D721Med (cell line): Measurements from ENCODE around the gene UBE2I.

Experiments
- DNase-seq: peaks from one replicate; pipeline ENCODE4 v3.0.0; 2011; ENCODE audit warnings: low spot score; ENCODE audit not compliant: insufficient read length
- FAIRE-seq: peaks from 2 replicates; lab custom pipeline; 2011; peaks lifted over from hg19 to GRCh38; lab: Jason Lieb, UNC
- TF ChIP-seq, protein P1 (sequence below): IDR thresholded peaks from 2 replicates; pipeline ENCODE4 v1.5.1; 2012; ENCODE audit warnings: mild to moderate bottlenecking, control low read depth; ENCODE audit not compliant: insufficient read depth; ENCODE audit errors: missing control alignments

The UBE2I gene

DNA sequence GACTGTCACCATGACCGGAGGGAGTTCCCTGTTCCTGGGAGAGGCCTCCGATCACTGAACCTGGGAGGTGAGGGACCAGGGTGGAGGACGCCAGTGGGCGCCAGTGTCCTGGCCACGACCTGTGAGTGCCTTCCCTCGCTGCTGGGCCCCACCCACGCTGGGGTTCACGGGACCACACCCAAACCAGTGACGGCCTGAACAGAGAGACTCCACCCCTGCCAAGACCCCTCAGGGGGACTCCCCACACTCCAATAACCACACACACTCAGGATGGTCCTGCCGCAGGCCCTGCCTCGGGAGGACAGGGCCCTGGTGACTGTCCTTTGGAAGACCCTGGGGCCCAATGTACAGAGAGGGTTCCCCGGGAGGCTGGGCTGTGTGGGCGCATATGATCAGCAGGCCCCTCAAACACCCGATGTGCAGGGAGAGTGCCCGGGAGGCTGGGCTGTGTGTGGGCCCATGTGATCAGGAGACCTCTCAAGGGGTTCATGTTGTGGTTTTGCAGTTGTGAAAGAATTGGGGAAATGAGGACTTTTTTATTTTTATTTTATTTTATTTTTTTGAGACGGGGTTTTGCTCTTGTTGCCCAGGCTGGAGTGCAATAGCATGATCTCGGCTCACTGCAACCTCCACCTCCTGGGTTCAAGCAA lies 27.0 kb upstream of the UBE2I start:
- DNase-seq (no peak), FAIRE-seq (no peak)
- TF ChIP-seq, protein P1, sequence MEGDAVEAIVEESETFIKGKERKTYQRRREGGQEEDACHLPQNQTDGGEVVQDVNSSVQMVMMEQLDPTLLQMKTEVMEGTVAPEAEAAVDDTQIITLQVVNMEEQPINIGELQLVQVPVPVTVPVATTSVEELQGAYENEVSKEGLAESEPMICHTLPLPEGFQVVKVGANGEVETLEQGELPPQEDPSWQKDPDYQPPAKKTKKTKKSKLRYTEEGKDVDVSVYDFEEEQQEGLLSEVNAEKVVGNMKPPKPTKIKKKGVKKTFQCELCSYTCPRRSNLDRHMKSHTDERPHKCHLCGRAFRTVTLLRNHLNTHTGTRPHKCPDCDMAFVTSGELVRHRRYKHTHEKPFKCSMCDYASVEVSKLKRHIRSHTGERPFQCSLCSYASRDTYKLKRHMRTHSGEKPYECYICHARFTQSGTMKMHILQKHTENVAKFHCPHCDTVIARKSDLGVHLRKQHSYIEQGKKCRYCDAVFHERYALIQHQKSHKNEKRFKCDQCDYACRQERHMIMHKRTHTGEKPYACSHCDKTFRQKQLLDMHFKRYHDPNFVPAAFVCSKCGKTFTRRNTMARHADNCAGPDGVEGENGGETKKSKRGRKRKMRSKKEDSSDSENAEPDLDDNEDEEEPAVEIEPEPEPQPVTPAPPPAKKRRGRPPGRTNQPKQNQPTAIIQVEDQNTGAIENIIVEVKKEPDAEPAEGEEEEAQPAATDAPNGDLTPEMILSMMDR: no peak

DNA sequence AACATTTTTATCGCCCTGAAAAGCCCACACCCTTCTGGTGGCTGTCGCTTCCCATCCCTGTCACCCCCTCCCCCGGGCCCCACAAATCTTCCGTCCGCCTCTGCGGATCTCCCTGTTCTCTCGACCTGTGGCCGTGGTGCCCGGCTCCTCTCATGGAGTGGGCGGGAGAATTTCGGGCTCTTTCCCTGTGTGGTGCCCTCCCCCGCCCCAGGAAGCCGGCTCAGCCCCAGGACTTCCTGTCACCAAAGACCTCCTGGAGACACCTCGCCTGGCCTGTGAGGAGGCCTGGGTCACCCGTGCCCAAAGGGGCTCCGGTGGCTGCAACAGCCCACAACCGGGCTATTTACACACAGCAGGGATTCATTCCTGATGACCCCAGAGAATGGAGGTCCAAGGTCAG lies 26.1 kb upstream of the UBE2I start:
- FAIRE-seq (no peak), DNase-seq (no peak)
- TF ChIP-seq, protein P1: no peak

DNA sequence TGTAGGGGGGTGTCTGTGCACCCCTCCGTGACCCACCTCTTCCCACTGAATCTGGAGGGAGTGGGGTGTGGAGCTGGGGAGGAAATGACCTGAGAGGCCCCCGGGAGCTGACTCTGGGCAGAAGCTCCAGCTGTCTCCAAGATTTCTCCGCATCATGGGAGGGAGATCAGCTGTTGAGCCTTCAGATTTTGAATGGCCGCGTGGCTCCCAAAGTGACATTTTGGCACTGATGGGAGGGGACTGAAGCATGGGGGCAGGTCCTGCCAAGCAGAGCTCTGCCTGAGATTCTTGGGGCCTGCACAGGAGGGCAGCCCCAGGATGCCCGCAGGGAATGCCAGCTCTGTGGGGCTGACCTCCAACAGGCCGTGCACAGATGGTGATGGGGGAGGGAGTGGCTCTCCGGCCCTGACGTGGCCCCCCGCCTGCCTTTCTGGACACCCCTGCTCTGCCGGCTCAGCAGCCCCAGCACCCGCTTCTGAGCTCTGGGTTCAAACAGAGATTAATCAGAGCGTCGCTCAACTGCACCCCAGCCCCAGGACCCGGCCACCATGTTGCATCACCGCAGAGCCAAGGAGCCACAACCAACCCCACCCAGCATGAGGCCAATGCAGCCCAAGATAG lies 25.3 kb upstream of the UBE2I start:
- TF ChIP-seq, protein P1: no peak
- FAIRE-seq: no peak
- DNase-seq: no peak

DNA sequence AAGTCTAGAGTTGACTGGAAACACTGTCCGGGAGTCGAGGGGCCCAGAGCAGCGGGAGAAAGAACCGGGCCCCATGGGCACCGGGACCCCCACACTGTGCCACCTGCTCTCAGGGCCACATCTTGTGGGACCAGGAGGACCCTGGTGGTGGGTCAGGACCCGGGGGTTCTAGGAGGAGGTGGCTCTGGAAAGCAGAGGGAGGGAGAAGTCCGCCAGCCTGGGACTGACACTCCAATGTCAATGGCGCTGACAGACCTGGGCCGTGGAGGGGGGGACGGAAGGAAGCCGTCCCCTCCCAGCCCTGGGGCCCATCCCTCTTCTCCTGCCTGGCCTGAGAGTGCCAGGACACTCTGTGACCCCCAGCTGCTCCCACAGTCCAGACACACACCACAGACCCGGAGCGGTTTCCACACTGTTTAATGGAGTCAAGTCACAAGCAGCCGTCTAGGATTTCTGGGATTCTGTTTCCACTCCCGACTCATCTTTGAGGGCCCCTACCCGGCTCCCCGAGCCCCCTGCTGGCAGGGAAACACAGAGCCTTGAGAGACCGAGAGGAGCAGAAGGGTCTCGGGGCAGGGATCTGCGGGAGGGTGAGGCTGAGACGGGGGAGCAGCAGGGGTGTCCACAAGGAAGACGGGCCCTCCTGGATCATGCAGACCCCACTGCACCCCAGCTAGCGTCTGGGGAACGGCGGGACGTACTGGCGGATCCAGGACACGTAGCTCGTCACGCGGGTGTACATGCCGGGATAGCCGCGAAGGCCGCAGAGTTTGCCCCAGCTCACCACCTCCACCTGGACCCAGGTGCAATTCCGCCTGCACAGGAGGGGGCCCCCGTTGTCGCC lies 23.5 kb upstream of the UBE2I start:
- DNase-seq (no peak), FAIRE-seq (no peak)
- TF ChIP-seq, protein P1: no peak

DNA sequence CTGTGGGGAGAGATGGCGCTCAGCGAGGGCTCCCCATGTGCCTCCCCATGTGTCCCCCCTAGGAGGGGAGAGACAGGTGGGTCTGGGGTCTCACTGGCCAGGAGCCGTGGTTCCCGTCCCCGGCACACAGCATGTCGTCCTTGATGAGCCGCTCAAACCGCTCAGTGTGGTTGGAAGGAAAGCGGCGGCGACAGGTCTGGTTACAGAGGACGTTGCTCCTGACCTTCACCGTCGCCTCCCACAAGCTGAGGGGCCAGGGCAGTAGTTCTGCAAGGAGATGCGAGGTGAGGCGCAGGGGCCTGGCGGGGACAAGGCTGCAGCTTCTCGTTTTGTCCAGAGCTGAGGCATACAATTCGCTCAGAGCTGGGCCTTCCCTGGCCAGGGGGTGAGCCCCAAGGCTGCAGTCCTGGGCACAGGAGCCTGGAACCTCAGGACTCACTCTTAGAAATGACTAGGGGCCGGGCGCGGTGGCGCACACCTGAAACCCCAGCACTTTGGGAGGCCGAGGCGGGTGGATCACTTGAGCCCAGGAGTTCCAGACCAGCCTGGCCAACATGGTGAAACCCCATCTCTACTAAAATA lies 22.8 kb upstream of the UBE2I start:
- TF ChIP-seq, protein P1: no peak
- FAIRE-seq (no peak), DNase-seq (no peak)

DNA sequence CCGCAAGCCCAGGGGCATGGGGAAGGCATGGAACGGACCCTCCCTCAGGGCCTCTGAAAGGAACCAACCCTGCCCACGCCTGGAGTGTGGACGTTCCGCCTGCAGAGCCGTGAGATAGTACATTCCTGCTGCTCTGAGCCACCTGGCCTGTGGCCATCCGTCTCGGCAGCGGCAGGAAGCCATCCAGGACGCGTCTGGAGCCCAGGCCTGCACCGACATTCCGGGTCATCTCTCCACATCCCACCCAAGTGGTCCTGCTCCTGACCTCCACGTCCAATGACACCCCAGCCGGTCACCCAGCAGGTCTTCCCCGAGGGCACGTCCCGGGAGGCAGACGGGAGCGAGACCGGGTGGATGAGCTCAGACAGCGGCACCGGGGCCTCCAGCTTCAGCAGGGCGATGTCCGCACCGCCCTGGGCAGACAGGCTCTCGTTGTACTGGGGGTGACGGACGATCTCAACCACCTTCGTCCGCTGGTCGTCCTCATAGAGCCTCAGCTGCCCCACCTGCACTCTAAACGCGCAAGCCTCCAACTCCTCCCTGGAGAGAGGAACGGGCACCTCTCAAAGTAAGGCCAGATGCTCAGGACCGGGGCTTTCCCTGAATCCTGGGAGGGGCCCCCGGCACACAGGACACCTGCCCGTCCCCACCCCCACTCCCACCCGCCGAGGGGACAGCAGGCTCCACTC lies 21.3 kb upstream of the UBE2I start:
- FAIRE-seq: no peak
- DNase-seq: no peak

More for the DNA sequence above, 21.3 kb upstream of the UBE2I start:
- TF ChIP-seq, protein P1: no peak
